HG02938 (cell line): Measurements from ENCODE around the gene YOD1.

Experiments used
- ATAC-seq: cut with Tn5 transposase; IDR thresholded peaks from one replicate; pipeline ENCODE4 v1.9.1; 2021; ENCODE audit warnings: mild to moderate bottlenecking, moderate library complexity; ENCODE audit not compliant: unreplicated experiment

The YOD1 gene

DNA sequence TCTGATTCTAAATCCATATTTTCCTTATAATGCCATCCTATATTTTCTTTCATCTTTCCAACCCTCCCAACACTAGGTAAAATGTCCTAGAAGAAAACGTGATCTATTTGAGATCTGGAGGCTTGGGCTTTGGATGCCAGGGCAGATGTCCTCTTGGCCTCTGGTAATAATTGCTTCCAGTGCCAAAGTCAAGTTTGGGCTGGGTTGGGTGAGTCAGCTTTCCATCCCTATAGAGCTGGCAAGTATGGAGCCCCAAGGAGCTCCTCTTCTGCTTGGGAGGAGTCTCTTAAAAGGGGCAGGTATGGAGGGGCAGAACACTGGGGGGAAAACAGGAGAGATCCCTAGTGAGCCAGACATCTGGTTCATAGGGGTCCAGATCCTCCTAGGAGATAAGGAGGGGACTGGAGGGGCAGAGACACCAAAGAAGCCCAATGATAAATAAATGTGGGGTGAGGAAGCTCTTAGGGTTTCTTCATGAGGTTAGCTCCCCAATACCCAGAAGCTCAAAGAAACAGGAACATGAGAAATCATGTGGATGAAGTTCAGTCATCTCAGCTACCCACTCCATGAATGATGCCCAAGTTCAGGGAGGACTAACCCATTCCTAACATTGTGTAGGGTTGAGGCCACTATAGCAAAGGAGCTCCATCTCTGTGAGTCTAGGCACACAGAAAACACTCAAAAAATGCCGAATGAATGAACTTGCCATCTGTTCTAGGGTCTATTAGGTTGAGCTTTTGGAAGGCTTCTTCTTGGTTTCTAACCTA, 21.9 kb downstream of the YOD1 start:
- ATAC-seq, result no peak

DNA sequence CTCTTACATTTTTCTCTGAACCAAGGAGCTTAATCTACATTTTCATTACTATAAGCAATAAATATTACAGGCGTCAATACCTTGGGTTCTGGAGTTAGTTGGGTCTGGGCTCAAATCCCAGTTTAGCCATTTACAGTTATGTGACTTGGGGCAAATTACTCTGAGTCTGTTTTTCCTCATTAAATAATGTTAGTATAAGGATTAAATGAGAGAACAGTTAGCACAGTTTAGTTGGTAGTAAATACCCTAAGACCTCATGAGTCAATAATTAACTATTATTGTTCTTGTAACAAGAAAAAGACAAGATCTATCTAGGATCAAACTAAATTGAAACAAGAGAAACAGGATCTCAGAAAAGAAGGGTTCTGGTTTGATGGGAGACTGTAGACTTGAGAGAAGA, 23.1 kb downstream of the YOD1 start:
- ATAC-seq, result no peak

DNA sequence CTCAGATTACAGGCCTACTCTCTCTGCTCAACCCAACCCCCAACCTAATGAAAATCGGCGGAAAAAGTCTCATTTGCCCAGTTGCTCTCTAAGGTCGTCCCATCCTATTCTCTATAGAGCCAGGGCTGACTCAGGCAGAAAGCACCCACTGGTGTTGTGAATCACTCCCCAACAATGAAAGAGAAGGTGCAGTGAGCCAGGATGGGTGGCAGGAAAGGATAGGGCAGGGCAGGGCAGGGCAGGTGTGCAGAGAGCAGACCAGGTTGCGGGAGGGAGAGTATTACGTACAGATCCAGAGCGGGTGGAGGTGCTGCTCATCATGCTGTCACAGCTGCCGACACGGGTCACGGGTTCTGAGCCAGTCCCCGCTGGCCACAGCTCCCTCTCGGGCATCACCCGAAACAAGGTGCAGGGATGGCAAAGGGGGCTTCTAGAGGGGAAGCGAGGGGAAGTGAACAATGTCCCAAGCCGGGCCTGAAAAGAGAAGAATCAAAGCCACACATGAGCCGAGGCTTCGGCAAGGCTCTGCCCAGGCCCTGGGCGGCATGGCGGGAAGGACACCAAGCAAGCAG, 23.7 kb downstream of the YOD1 start:
- no peak for ATAC-seq

DNA sequence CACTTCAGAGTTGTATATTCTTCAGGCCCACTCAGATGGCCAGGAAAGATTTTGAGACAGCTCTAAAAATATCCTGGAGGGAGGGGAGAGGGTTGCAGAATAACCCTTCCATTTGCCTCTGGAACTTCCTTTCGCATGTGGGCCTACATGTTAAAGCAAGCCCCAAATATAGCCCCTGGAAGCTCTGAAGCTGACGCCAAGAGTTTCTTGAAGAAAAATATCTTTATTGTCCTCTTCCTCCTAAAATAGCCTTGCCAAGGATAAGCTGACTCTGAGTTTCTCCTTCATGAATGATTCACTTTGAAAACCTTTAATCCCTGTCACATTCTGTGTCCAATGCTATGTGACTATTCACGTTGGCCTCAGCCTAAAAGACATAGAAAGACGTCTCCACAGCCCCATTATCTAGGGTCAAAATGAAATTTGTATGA, 24.9 kb downstream of the YOD1 start:
- ATAC-seq, result no peak

DNA sequence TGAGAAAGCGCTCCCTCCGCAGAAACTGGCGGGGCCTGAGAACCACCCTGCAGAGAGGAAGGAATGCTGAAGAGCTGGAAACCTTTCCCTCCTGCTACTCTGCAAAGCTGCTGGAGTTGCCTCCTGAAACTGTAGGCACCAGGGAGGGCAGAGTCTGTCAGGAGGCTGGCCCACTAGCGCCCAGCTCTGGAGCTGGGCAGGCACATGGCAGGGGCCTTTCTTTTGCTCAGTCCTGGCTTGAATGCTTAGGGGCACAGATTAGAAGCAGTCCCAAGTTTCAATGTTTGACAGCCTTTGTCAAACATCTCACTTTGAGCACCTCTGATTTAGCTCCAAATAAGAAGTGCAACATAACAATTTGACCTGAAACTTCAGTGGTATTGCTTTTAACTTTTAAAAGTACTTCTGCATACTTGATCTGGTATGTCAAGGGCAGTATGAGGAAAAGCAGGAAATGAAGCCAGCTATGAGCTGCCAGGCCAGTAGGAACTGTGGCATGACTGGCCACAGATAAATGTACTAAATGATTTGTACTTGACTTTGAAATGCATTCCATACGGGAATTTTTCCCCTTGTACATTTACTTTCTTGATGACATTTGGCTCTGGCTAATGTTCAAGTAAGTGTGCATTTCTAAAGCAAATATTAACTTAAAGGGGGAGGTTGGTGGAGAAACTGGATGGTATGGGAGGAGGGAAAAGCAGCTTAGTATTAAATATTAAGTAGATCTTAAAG, 25.7 kb downstream of the YOD1 start:
- ATAC-seq, result no peak

DNA sequence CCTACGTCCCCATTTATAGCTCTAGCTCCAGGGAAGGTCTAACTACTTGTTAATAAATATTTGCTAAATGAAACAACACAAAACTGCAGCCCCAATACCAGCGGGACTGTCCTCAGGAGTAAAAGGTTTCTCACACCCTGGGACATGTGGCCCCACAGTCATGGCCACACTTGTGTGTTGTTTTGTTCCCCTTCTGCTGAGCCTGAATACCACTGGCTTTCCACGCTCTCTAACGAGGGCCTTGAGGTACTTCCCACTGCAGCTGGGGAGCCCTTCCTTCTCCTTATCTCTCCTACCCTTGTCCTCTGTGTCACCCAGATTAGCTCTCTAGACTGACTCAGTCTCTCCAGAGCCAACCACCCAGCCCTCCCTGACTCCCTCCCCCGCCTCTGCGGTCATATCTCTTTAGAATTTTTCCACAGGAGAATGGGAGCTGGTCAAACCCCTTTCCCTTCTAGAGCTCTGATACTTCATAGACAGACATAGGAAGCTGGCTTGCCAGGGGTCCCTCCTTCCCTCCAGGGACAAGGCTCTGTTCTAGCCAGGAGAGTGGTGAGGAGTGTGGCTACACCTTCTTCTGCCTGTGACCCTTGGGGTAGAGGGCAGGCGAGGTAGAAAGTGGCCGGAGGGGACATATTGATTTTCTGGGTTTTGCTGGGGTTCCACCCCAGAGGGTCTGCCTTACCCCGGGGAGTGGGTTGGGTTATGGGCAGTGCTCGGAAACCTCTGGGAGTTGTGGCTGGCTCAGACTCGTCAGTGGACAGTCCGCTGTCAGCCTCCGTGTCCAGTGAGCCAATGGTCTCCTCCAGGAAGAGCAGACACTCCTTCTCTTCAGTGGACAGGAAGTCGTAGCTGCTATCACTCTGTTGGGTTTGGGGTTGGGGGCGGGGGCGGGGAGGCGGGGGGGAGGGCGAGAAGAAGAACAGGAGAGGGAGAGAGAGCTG, 26.5 kb downstream of the YOD1 start:
- no peak for ATAC-seq

DNA sequence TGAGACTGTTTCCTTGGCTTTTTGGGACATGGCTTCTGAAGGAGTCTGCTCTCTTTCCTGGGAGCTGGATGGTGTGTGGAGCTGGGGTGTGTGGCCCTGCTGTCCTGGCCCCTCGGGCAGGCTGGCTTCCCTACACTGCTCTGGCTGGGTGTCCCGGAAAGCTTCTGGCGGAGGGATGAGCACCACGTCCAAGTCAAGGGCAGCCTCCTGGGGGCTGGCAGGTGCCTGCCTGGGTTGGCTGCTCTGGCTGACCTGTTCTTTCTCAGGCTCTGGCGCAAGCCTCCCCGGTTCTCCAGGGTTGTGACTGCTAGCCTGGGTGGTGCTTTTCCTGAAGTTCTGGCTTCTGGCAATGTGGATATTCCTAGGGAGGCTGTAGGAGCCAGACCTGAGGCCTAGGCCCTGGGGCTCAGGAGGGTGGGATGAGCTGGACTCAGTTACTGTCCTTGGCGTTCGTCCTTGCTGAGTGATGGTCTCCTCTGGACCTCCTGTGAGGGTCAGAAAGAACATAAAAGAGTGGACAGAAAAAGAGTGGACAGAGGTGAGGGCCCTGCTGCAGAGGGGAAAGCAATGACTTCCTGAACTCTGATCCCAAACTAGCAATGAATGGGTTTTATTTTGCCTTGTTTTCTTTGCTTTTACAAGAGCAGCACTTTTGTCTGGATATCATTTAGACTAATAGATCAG, 27.9 kb downstream of the YOD1 start:
- ATAC-seq, result no peak

DNA sequence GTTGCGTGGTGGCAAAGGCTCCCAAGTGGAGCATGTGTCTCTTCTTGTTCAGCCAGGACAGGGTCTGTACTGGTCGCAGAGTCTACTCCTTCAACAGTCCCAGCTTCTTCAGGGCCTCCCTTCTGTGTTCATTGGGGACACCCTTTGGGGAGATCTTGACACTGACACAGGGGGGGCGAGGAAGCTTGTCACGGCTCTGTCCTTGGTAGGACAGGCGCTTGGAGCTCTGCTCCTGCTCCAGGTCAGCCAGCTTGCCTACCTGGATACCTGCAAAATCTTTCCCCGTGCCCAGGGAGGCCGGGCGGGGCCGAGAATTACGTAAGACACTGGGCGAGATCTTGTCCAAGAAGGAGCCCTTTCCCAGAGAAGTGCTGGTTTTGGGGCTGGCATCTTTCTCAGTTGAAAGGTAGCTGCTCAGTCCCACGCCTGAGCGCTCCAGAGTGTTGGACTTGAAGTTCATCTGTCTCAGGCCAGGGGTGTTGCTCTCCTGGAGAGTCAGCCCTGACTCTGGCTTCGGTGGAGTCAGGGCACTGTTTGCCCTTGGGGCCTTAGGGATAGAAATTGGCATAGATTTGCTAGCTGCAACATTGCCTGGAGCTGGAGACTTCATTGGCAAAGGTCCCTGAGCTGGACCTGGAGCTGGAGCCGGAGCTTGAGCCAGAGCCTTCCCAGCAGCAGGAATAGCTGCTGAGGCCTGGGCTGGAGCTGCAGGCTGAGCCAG, 29.0 kb downstream of the YOD1 start:
- ATAC-seq, result no peak

DNA sequence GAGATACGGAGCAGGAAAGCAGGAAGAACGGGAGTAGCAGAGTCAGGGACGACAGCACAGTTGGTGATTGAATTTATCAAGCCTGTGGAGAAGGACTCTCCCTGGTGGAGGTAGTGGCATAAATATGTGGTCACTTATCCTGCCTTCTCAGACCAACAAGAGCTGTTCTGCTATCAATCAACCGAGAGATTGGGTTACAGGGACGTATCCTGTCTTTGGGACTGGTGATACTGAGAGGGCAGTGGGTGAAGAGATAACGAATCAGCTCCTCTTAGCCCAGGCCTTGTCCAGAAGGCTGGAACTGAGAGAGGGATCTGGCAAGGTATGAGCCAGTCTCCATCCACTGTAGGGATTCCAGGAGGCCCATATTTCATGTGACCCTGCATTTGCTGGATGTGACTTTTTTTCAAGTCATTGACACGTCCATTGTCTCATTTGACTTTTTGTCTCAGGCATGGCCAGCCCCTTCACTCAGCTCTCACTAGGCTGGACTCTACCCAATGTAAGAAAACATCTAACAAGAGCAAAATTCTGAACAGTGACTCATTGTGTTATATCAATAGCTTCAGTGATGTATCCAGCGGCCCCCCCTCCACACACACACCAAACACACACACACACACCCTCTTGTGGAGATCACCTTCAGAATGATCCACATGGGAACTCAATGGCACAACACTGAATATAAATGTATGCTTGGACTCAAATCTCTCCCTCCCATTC, 29.7 kb downstream of the YOD1 start:
- no peak for ATAC-seq

DNA sequence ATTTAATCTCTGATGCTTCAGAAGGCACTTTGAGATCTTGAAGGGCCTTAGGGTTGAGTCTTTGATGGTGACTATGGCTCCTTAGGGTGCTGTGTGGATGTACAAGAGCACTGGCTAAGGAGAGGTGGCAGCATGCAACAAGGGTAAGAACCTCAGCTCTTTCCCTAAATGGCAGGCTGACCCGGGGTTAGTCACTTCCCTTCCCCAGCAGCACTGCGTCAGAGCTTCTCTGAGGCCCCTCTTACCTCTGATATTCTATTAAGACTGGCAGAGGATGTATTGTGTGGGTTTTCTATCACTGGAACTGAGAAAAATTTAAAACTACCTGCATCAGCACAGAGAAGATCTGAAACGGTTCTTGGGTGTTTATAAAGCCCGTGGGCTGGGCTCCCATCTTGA, 30.3 kb downstream of the YOD1 start:
- ATAC-seq, result no peak

DNA sequence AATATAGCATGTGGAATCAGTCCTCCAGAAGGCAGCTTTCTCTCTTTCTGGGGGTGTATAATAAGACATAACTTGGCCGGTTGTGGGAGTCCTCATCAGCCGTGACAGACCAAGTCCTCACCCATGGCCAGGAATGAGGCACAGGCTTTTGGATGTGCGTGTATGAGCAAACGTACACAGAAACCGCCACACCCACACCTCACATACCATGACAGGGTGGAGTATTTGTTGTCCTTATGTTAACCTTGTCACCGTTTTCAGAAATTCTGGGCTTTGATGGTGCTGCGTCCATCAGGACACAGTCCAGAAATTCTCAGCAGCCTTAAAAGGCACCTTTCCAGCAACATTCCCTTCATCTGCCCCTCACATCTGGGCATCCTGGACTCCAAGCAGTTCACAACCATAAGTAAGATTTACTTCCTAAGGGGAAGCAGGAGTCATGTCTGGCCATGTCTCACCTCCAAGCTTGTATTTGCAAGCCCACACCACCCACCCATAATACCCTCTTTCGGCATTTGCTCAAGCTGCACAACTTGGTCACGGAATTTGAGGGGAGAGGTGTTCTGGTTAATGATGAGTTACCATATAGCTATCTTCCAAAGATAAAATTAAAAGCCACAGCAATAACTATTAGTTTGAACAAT, 30.8 kb downstream of the YOD1 start:
- ATAC-seq, result no peak

DNA sequence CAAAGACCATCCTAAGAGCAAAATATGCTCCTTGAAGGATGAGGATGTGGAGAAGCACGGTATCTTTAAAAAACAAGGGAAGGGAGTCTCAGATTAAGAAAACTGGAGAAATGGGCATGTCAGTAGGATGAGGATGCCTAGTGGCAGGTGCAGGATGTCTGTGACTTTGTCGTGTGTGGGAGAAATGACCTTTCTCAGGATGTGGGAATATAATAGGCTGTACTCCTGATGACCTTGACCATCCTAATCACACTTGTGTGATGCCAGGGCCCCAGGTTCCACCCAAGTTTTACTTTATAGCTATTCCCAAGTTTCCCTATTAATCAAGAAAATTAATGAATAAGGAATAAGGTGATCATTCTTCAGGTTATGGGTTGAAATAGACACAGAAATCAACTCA, 31.3 kb downstream of the YOD1 start:
- no peak for ATAC-seq

DNA sequence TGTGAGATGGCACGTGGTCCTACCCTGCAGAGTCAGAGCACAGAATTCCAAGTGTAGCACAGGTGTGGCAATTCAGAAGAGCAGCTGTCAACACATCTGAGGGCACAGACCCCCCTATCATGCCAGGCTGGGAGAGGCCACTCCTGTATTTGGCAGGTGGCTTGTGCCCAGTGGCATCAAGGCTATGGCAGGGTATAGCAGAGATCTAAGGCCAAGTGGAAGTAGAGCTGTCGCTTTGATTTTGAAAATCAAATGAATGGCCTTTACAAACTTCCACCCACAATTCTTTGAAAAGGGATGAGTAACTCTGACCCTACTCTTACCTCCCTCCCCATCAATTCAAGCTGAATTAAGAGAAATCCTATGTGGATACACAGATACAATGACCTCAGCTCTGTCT, 31.8 kb downstream of the YOD1 start:
- ATAC-seq, result no peak

DNA sequence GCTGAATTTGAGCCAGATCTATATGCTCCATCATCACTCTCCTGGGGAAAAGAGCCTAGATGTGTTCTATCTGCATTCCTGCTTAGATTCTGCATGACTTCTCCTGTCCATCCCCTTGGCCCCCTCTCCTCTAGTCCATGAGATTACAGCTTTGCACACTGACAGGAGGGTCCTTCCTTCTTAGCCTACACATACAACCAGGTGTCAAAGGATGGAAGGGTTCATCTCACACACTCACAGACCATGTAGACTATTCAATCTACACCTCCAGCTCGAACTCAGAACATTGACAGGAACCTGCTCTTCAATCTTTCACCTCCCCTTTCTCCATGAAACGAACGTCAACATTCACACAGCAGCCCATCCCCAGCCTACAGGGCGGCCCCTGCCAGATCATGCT, 32.3 kb downstream of the YOD1 start:
- ATAC-seq, result no peak

DNA sequence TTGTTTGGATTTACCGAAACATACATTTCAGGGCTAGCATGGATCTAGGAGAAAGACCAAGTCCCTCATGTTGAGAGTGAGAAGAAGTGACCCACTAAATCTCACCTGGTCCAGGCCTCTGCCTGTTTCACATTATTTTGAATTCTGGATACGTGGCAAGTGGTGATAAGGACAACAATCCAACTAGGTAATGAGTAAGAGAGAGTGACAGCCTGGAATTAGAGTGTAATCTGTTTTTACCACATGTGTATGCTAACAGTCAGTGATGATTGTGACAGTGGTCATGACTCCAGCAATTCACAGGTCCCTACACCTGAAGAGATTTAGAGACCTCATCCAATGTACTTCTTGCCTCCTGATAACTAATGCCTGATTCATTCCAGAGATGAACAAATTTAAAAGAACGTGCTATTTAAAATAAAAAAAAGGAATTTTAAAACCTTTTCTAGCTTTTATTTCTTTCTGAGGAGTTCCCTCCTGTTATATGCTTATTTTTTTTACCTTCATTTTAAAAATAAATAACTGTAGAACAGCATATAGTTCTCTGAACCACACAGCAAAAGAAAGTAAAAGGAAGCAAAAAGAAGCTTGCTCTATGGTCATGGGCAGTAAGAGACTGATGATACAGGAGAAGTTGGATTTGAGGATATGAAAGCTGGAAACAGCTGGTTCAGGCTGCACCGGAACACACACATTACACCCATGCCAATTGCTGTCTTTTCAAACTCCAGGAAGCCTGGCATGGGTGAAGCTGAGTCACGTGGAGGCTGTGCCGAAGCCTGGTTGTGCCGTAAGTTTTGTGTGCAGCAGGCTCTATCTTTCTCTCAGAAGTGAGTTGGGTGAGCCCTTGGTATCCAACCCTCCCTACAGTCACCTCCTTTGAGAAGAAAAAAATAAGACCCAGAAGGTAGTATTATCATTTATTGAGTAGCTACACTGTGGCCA, 33.1 kb downstream of the YOD1 start:
- no peak for ATAC-seq

DNA sequence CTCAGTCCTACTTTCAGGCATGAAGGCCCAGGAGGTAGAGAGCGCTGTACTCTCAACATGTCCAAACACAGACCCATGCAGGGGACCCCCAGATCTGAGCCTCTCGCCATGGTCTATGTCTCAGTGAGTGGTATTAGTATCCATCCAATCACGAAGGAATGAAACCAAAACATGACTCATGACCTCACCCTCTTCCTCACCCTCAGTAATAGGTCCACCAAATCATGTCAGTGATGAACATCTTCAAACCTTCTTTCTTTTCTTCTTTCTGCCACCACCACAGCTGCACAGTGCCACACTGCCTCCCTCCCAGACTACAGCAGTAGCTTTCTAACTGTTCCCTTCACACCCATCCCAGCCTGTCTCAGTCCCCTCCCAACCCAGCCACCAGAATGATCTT, 35.2 kb downstream of the YOD1 start:
- ATAC-seq, result no peak

DNA sequence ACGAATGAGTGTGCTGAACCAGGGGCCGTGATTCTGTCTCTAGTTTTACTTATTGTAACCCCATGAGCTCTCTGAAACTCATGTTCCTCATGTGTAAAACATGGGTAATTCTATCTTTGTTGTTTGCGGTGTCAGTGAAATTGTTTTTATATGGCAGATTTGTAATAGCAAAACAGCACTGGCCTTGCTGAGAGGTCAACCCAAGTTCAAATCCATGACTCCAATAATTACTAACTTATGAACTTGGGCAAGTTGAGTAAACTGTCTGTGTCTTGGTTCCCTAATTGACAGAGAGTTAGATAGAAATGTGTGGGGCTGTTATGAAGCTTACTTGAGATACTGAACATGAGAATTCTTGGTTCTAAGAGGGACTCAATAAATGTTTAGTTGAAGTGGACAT, 36.3 kb downstream of the YOD1 start:
- no peak for ATAC-seq
